Nephron progenitor cell (in vitro differentiated cells): ENCODE data around the gene AVL9.
"Not testable (repeated sequence)": the region's sequence is repeated elsewhere in the genome, so short reads cannot be mapped to it uniquely, and the experiment has no call there.

ENCODE experiments used
- DNase-seq: peaks from one replicate; pipeline ENCODE4 v3.0.0; 2021
- H3K27ac Mint-ChIP-seq: 2 replicates; pipeline ENCODE4 v1.8.0; 2021; ENCODE audit warnings: mild to moderate bottlenecking, moderate library complexity, mixed read lengths
- H3K27me3 Mint-ChIP-seq: 2 replicates; pipeline ENCODE4 v1.8.0; 2021; ENCODE audit warnings: mild to moderate bottlenecking, low read depth, mixed read lengths; ENCODE audit not compliant: poor library complexity
- H3K36me3 Mint-ChIP-seq: 2 replicates; pipeline ENCODE4 v1.8.0; 2021; ENCODE audit warnings: low read depth, mixed read lengths
- H3K4me1 Mint-ChIP-seq: 2 replicates; pipeline ENCODE4 v1.8.0; 2021; ENCODE audit warnings: mixed read lengths
- H3K4me3 Mint-ChIP-seq: 2 replicates; pipeline ENCODE4 v1.8.0; 2021; ENCODE audit warnings: mild to moderate bottlenecking, moderate library complexity, mixed read lengths
- H3K9me3 Mint-ChIP-seq: 2 replicates; pipeline ENCODE4 v1.8.0; 2021; ENCODE audit warnings: mild to moderate bottlenecking, moderate library complexity, mixed read lengths
- CTCF ChIP-seq: fragments of 200-600 bp; sonication (generic); IDR thresholded peaks from 2 replicates; pipeline ENCODE4 v1.5.0; 2021; ENCODE audit warnings: antibody characterized with exemption

The AVL9 gene

DNA sequence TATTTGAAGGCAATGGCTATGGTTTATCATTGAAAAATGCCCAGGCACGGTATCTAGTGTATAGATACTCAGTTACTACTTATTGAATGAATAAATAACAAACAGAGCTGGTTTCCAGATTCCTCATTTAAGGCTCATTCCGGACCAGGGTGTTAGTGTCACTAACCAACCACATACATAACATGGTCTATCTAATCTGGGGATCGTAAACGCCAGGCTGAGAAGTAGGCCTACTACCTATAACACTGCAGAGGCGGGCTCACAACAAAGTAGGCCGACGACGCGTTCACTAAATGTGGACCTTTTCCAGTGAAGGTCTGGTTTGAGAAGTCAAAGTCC is 5.5 kb upstream of the AVL9 start:
- no peak for TF ChIP-seq CTCF
- H3K9me3 Mint-ChIP-seq = no peaks in the 10 kb centered on the region

GRCh38 chr7:32490127-32490796 is 5.0 kb upstream of the AVL9 start, which contains the start of gene LSM5:
Gene LSM5 (minus strand): TSS chr7:32490380. CDS start chr7:32490365, 15 bp downstream.
- Mint-ChIP-seq H3K27ac (peak within 1 kb of the TSS; percentile 95), H3K9me3 (no peaks in the 10 kb centered on the region), H3K4me3 (peak within 1 kb of the TSS; percentile 94), H3K36me3 (peaks cover 29% of the 10 kb centered on the region), H3K27me3 (peaks cover 8% of the 10 kb centered on the region), H3K4me1 (peaks cover 26% of the 10 kb centered on the region)
- no peak for TF ChIP-seq CTCF
- DNase-seq = peak; percentile 80

More for the DNA sequence above, 5.5 kb upstream of the AVL9 start:
- DNase-seq = no peak
- H3K4me3 Mint-ChIP-seq = peak overlapping the region; percentile 94
- peaks cover 8% of the 10 kb centered on the region for H3K27me3 Mint-ChIP-seq
- H3K4me1 Mint-ChIP-seq = peaks cover 26% of the 10 kb centered on the region
- H3K36me3 Mint-ChIP-seq = peaks cover 32% of the 10 kb centered on the region
- peak overlapping the region; percentile 95 for H3K27ac Mint-ChIP-seq

- H3K9me3 Mint-ChIP-seq = peaks cover 12% of the 10 kb centered on the region
- peaks cover 27% of the 10 kb centered on the region for H3K4me1 Mint-ChIP-seq
- DNase-seq = no peak
- peak overlapping the region; percentile 92 for H3K4me3 Mint-ChIP-seq
- peaks cover 8% of the 10 kb centered on the region for H3K27me3 Mint-ChIP-seq
- no peak for TF ChIP-seq CTCF
- H3K27ac Mint-ChIP-seq = peak overlapping the region; percentile 2
- peaks cover 32% of the 10 kb centered on the region for H3K36me3 Mint-ChIP-seq
Observed at GRCh38 chr7:32494946-32495297, 367 bp upstream of the AVL9 start.

DNA sequence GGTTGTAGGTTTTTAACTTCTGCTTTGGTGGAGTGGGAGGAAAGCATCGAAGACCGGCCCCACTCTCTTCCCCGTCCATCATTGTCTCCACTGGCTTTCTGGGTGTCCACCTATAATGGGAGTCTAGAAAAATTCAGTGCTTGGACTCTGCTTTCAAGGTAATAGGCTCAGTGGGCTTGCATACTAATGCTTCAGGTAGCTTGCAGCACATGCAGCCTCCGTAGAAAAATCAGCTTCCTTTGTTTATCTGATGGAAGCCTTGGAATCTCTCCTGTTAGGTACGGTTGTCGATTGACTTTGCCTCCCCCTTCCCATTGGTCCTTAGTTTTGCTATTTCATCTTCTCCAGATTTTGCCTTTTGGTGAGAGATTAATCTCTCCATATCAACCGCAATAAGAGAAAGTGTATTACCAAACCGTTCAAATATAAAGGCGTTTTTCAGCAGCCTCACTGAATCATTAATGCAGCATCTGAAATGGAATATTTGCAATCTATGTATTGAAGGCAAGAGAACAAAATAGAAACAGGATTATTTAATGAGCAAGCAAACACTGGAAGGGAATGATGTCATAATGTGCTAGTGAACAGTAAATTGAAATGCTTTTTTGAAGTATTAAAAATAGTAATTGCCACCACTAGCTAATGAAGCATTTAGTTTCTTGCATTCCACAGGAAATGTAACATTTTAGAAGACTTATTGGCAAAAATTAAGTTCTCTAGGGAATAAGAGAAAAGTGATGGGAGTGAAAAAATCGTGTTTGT is 944 bp downstream of the AVL9 start:
- Mint-ChIP-seq H3K4me3 (peak overlapping the region; percentile 92), H3K4me1 (peaks cover 17% of the 10 kb centered on the region), H3K27me3 (peaks cover 8% of the 10 kb centered on the region), H3K27ac (peak overlapping the region; percentile 98), H3K36me3 (peaks cover 45% of the 10 kb centered on the region), H3K9me3 (peaks cover 23% of the 10 kb centered on the region)
- no peak for TF ChIP-seq CTCF
- DNase-seq = no peak

DNA sequence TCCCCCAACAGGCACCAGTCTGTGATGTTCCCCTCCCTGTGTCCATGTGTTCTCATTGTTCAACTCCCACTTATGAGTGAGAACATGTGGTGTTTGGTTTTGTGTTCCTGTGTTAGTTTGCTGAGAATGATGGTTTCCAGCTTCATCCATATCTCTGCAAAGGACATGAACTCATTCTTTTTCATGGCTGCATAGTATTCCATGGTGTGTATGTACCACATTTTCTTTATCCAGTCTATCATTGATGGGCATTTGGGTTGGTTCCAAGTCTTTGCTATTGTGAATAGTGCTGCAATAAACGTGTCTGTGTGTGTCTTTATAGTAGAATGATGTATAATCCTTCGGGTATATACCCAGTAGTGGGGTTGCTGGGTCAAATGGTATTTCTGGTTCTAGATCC is 4.5 kb downstream of the AVL9 start:
- Mint-ChIP-seq H3K4me1 (peaks cover 17% of the 10 kb centered on the region), H3K36me3 (peaks cover 68% of the 10 kb centered on the region), H3K9me3 (peaks cover 37% of the 10 kb centered on the region)
- DNase-seq, H3K27ac Mint-ChIP-seq, H3K4me3 Mint-ChIP-seq, H3K27me3 Mint-ChIP-seq: not testable (repeated sequence)

- not testable (repeated sequence) for H3K27me3 Mint-ChIP-seq, H3K27ac Mint-ChIP-seq, DNase-seq, H3K4me3 Mint-ChIP-seq
- Mint-ChIP-seq H3K4me1 (peaks cover 17% of the 10 kb centered on the region), H3K36me3 (peaks cover 68% of the 10 kb centered on the region), H3K9me3 (peaks cover 37% of the 10 kb centered on the region)
Observed at GRCh38 chr7:32500216-32500615, 4.9 kb downstream of the AVL9 start.

GRCh38 chr7:32500922-32501341 is 5.6 kb downstream of the AVL9 start:
- no peak for TF ChIP-seq CTCF
- no peak overlapping the region for H3K4me3 Mint-ChIP-seq
- no peak overlapping the region for H3K27ac Mint-ChIP-seq
- no peak for DNase-seq
- H3K27me3 Mint-ChIP-seq = no peaks in the 10 kb centered on the region
- H3K36me3 Mint-ChIP-seq = peaks cover 72% of the 10 kb centered on the region
- peaks cover 40% of the 10 kb centered on the region for H3K9me3 Mint-ChIP-seq
- peaks cover 16% of the 10 kb centered on the region for H3K4me1 Mint-ChIP-seq
